HUES48 (cell line): ENCODE measurements around the gene AOC1.

Experiments
- H3K27ac ChIP-seq: one replicate; pipeline ENCODE4 v1.7.0; 2013; ENCODE audit warnings: low read depth, low read length, inconsistent platforms
- H3K27me3 ChIP-seq: 2 replicates; pipeline ENCODE4 v1.6.1; 2013; ENCODE audit warnings: mild to moderate bottlenecking, low read length; ENCODE audit not compliant: control insufficient read depth, insufficient read depth
- H3K36me3 ChIP-seq: 2 replicates; pipeline ENCODE4 v1.6.1; 2013; ENCODE audit warnings: low read length; ENCODE audit not compliant: control insufficient read depth, insufficient read depth
- H3K4me1 ChIP-seq: 2 replicates; pipeline ENCODE4 v1.6.1; 2013; ENCODE audit warnings: mild to moderate bottlenecking, low read length; ENCODE audit not compliant: control insufficient read depth, insufficient read depth
- H3K4me3 ChIP-seq: 2 replicates; pipeline ENCODE4 v1.5.1; 2013; ENCODE audit warnings: mild to moderate bottlenecking, low read depth, low read length
- H3K9ac ChIP-seq: 2 replicates; pipeline ENCODE4 v1.6.1; 2013; ENCODE audit warnings: mild to moderate bottlenecking, low read depth, low read length, moderate library complexity
- H3K9me3 ChIP-seq: 2 replicates; pipeline ENCODE4 v1.6.1; 2013; ENCODE audit warnings: low read length; ENCODE audit not compliant: control insufficient read depth, insufficient read depth

Gene AOC1

GRCh38 chr7:150875791-150876190 lies 23.5 kb downstream of the AOC1 start:
- no peak overlapping the region for H3K4me3 ChIP-seq
- no peak overlapping the region for H3K9ac ChIP-seq
- no peaks in the 10 kb centered on the region for H3K9me3 ChIP-seq
- peaks cover 15% of the 10 kb centered on the region for H3K4me1 ChIP-seq
- no peaks in the 10 kb centered on the region for H3K27me3 ChIP-seq
- no peak overlapping the region for H3K27ac ChIP-seq
- H3K36me3 ChIP-seq = no peaks in the 10 kb centered on the region

DNA sequence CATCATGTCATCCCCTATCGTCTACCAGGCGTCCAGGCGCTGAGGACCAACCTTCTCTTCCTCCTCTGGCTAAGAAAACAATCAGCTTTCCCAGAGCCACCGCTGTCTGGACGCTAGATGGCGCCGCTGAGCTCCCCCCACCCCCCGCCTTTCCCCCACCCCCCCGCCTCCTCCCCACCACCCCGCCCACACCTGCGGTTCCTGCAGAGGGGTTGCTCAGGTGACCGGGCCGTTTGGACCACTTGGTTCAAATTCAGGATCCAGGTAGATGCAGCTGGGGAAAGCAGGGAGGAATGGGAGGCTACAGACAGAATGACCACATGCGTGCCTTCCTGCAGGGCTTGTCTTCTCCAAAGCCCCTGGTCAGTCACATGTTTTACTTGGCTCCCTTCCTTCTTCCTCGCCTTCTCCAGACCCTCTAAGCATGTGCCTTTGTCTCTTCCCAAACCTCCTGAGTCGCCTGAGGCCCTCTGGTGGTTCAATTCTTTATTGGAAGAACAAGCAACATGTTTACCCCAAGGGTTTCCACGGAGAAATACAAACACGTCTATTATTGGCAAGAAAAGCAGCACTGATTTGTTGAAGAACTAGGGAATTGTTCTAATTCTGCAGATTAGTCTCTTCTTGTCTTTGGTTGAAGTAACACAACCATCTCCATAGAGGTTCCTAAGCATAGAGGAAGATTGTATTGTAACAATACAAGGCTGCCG lies 24.7 kb downstream of the AOC1 start:
- Histone ChIP-seq H3K36me3 (no peaks in the 10 kb centered on the region), H3K9ac (peak overlapping the region; percentile 62; the same call in 1 of the 2 replicates), H3K4me1 (peaks cover 15% of the 10 kb centered on the region), H3K27me3 (no peaks in the 10 kb centered on the region), H3K27ac (peak overlapping the region; percentile 80), H3K9me3 (no peaks in the 10 kb centered on the region), H3K4me3 (peak overlapping the region; percentile 50)

GRCh38 chr7:150877536-150877935 lies 25.2 kb downstream of the AOC1 start:
- Histone ChIP-seq H3K9ac (no peak overlapping the region), H3K27ac (peak overlapping the region; percentile 41), H3K9me3 (no peaks in the 10 kb centered on the region), H3K27me3 (no peaks in the 10 kb centered on the region), H3K4me1 (peaks cover 15% of the 10 kb centered on the region), H3K36me3 (no peaks in the 10 kb centered on the region), H3K4me3 (peak overlapping the region; percentile 50; the same call in 1 of the 2 replicates)

DNA sequence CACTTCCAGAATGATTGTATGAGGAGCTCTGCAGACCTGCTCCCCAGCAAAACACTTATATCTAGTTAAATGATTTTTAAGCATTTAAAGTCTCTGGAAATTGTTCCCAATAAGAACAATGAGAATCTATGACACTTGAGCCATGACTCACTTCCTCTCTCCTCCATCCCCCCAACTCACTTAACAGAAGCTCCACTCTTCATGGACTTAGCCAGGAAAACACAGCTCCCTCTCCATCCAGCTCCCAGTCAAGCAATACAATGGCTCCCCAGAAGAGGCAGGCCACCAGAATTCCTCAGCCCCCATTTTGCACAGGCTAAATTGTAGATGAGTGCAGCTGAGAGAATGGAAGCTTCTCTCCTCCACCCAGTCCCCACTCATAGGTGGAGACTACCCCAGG lies 27.0 kb downstream of the AOC1 start:
- H3K4me1 ChIP-seq = peaks cover 15% of the 10 kb centered on the region
- H3K27me3 ChIP-seq = no peaks in the 10 kb centered on the region
- no peak overlapping the region for H3K9ac ChIP-seq
- peaks cover 4% of the 10 kb centered on the region; the same call in 1 of the 2 replicates for H3K9me3 ChIP-seq
- H3K4me3 ChIP-seq = no peak overlapping the region
- H3K36me3 ChIP-seq = no peaks in the 10 kb centered on the region
- peak overlapping the region; percentile 11 for H3K27ac ChIP-seq

DNA sequence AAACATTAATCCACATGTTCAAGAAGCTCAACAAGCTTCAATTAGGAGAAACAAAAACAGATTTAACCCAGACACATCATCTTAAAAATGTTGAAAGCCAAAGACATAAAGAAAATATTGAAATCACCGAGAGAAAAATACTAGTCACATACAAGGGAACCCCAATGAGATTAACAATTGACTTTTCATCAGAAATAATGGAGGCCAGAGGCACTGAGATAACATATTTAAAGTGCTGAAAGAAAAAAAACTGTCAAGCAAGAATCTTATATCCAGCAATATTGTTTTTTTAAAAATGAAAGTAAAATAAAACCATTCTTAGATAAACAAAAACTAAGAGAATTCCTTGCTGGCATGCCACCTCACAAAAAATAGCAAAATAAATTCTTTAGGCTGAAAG lies 28.9 kb downstream of the AOC1 start:
- H3K36me3 ChIP-seq = no peaks in the 10 kb centered on the region
- H3K9ac ChIP-seq = no peak overlapping the region
- H3K4me3 ChIP-seq = no peak overlapping the region
- H3K27me3 ChIP-seq = no peaks in the 10 kb centered on the region
- peaks cover 7% of the 10 kb centered on the region; the same call in 1 of the 2 replicates for H3K9me3 ChIP-seq
- peaks cover 15% of the 10 kb centered on the region for H3K4me1 ChIP-seq
- H3K27ac ChIP-seq = no peak overlapping the region

- Histone ChIP-seq H3K27ac (no peak overlapping the region), H3K36me3 (no peaks in the 10 kb centered on the region), H3K9ac (no peak overlapping the region), H3K4me1 (no peaks in the 10 kb centered on the region), H3K9me3 (no peaks in the 10 kb centered on the region), H3K4me3 (no peak overlapping the region), H3K27me3 (no peaks in the 10 kb centered on the region)
These were observed 38.7 kb downstream of the AOC1 start for GRCh38 chr7:150890853-150891584.

DNA sequence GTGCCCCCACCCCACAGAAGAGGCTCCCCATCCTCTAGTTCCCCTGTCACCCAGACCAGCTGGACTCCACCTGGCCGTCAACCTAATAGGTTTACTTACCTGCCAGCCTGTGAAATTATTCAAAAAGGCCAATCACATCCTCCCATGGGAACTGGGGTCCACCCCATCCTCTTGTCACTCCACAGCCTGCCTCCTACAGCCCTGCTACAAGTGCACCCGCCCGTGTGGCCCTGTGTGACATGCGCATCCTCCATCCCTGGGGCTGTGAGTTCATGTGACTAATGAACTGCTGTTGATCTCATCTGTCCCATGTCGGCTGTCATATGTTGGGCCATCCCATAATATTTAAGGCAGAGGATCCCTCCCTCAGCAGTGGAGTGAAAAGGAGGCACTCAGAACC lies 39.4 kb downstream of the AOC1 start:
- no peak overlapping the region for H3K4me3 ChIP-seq
- no peak overlapping the region for H3K27ac ChIP-seq

DNA sequence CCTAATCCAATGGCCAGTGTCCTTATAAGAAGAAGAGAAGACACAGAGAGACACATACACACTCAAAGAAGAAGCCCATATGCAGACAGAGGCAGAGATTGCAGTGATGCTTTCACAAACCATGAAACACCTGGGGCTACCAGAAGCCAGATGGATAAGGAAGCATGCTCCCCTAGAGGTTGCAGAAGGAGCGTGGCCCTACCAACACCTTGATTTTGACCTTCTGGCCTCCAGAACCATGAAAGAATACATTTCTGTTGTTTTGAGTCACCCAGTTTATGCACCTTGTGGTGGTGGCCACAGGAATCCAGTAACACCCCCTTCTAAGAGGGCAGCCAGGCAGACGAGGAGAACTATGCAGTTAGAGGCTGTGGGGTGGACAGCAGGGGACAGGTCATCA lies 43.5 kb downstream of the AOC1 start:
- H3K4me3 ChIP-seq = no peak overlapping the region
- peaks cover 20% of the 10 kb centered on the region for H3K27me3 ChIP-seq
- no peak overlapping the region for H3K27ac ChIP-seq
- no peak overlapping the region for H3K9ac ChIP-seq
- no peaks in the 10 kb centered on the region for H3K36me3 ChIP-seq
- H3K9me3 ChIP-seq = no peaks in the 10 kb centered on the region
- peaks cover 3% of the 10 kb centered on the region; the same call in 1 of the 2 replicates for H3K4me1 ChIP-seq

More for the DNA sequence above, 39.4 kb downstream of the AOC1 start:
- no peaks in the 10 kb centered on the region for H3K4me1 ChIP-seq
- no peaks in the 10 kb centered on the region for H3K27me3 ChIP-seq
- H3K9ac ChIP-seq = no peak overlapping the region
- no peaks in the 10 kb centered on the region for H3K36me3 ChIP-seq
- no peaks in the 10 kb centered on the region for H3K9me3 ChIP-seq

- no peak overlapping the region for H3K27ac ChIP-seq
- no peaks in the 10 kb centered on the region for H3K9me3 ChIP-seq
- peaks cover 10% of the 10 kb centered on the region; the same call in 1 of the 2 replicates for H3K4me1 ChIP-seq
- H3K27me3 ChIP-seq = peaks cover 23% of the 10 kb centered on the region
- no peak overlapping the region for H3K9ac ChIP-seq
- H3K4me3 ChIP-seq = no peak overlapping the region
- H3K36me3 ChIP-seq = no peaks in the 10 kb centered on the region
These were observed 44.4 kb downstream of the AOC1 start for GRCh38 chr7:150896562-150897209.

GRCh38 chr7:150897502-150898474 lies 45.5 kb downstream of the AOC1 start:
- H3K36me3 ChIP-seq = no peaks in the 10 kb centered on the region
- no peaks in the 10 kb centered on the region for H3K9me3 ChIP-seq
- H3K27me3 ChIP-seq = peaks cover 27% of the 10 kb centered on the region
- no peak overlapping the region for H3K27ac ChIP-seq
- H3K4me1 ChIP-seq = peaks cover 11% of the 10 kb centered on the region; the same call in 1 of the 2 replicates
- no peak overlapping the region for H3K4me3 ChIP-seq
- no peak overlapping the region for H3K9ac ChIP-seq
